Skeletal muscle satellite cell (primary cell): ENCODE results near the gene RCHY1.
"Not testable (repeated sequence)": the region's sequence is repeated elsewhere in the genome, so short reads cannot be mapped to it uniquely, and the experiment has no call there.

Source experiments
- H3K27me3 ChIP-seq: 2 replicates; pipeline ENCODE4 v1.7.0; 2013; ENCODE audit warnings: low read length; ENCODE audit not compliant: control insufficient read depth, insufficient read depth
- H3K36me3 ChIP-seq: 2 replicates; pipeline ENCODE4 v1.7.0; 2013; ENCODE audit warnings: mild to moderate bottlenecking, control low read depth, low read length; ENCODE audit not compliant: insufficient read depth
- H3K4me1 ChIP-seq: 2 replicates; pipeline ENCODE4 v1.7.0; 2013; ENCODE audit warnings: low read length; ENCODE audit not compliant: control insufficient read depth, insufficient read depth
- H3K4me2 ChIP-seq: 2 replicates; pipeline ENCODE4 v1.7.0; 2013; ENCODE audit warnings: mild to moderate bottlenecking, low read length
- H3K4me3 ChIP-seq: 2 replicates; pipeline ENCODE4 v1.7.0; 2013; ENCODE audit warnings: low read length
- H3K9ac ChIP-seq: 2 replicates; pipeline ENCODE4 v1.7.0; 2013; ENCODE audit warnings: mild to moderate bottlenecking, low read depth, low read length, moderate library complexity
- H3K9me3 ChIP-seq: replicated peaks from 2 replicates; pipeline ENCODE4 v1.7.0; 2013; ENCODE audit warnings: mild to moderate bottlenecking, control low read depth, low read length

RCHY1 gene

GRCh38 chr4:75537308-75537707, 23.1 kb upstream of the RCHY1 start:
- H3K4me3 ChIP-seq, H3K9me3 ChIP-seq: not testable (repeated sequence)

GRCh38 chr4:75533926-75534325, 19.7 kb upstream of the RCHY1 start:
- not testable (repeated sequence) for H3K4me2 ChIP-seq, H3K4me1 ChIP-seq, H3K9me3 ChIP-seq, H3K9ac ChIP-seq, H3K27me3 ChIP-seq, H3K36me3 ChIP-seq, H3K4me3 ChIP-seq

More at GRCh38 chr4:75537308-75537707, 23.1 kb upstream of the RCHY1 start:
- H3K36me3 ChIP-seq, H3K4me2 ChIP-seq, H3K27me3 ChIP-seq, H3K4me1 ChIP-seq, H3K9ac ChIP-seq: not testable (repeated sequence)

GRCh38 chr4:75533339-75533887, 19.2 kb upstream of the RCHY1 start:
- not testable (repeated sequence) for H3K9ac ChIP-seq, H3K27me3 ChIP-seq, H3K4me1 ChIP-seq, H3K4me3 ChIP-seq, H3K4me2 ChIP-seq, H3K36me3 ChIP-seq, H3K9me3 ChIP-seq

- H3K36me3 ChIP-seq, result peaks cover 23% of the 10 kb centered on the region
- H3K4me2 ChIP-seq, H3K4me3 ChIP-seq, H3K9me3 ChIP-seq, H3K4me1 ChIP-seq, H3K9ac ChIP-seq, H3K27me3 ChIP-seq: not testable (repeated sequence)
Observed at GRCh38 chr4:75531536-75532143, 17.4 kb upstream of the RCHY1 start.

- Histone ChIP-seq H3K27me3 (no peaks in the 10 kb centered on the region), H3K9ac (no peak overlapping the region), H3K36me3 (peaks cover 29% of the 10 kb centered on the region), H3K4me3 (no peak overlapping the region), H3K4me1 (no peaks in the 10 kb centered on the region), H3K4me2 (no peak overlapping the region), H3K9me3 (no peaks in the 10 kb centered on the region)
Observed at GRCh38 chr4:75530556-75531322, 16.5 kb upstream of the RCHY1 start.

- Histone ChIP-seq H3K36me3 (peaks cover 41% of the 10 kb centered on the region), H3K4me2 (no peak overlapping the region), H3K27me3 (no peaks in the 10 kb centered on the region), H3K4me1 (no peaks in the 10 kb centered on the region), H3K9ac (no peak overlapping the region), H3K9me3 (no peaks in the 10 kb centered on the region), H3K4me3 (no peak overlapping the region)
Observed at GRCh38 chr4:75527482-75527881, 13.3 kb upstream of the RCHY1 start.

GRCh38 chr4:75525910-75526309, 11.7 kb upstream of the RCHY1 start:
- Histone ChIP-seq H3K4me3 (no peak overlapping the region), H3K36me3 (peaks cover 37% of the 10 kb centered on the region), H3K27me3 (no peaks in the 10 kb centered on the region), H3K4me1 (no peaks in the 10 kb centered on the region), H3K9ac (no peak overlapping the region), H3K4me2 (no peak overlapping the region), H3K9me3 (no peaks in the 10 kb centered on the region)

GRCh38 chr4:75525086-75525485, 10.9 kb upstream of the RCHY1 start:
- Histone ChIP-seq H3K4me1 (no peaks in the 10 kb centered on the region), H3K9me3 (no peaks in the 10 kb centered on the region), H3K9ac (no peak overlapping the region), H3K36me3 (peaks cover 34% of the 10 kb centered on the region), H3K4me2 (no peak overlapping the region), H3K27me3 (no peaks in the 10 kb centered on the region), H3K4me3 (no peak overlapping the region)

- H3K4me2 ChIP-seq, H3K4me1 ChIP-seq, H3K27me3 ChIP-seq, H3K4me3 ChIP-seq, H3K9ac ChIP-seq, H3K9me3 ChIP-seq: not testable (repeated sequence)
- peaks cover 26% of the 10 kb centered on the region for H3K36me3 ChIP-seq
Observed at GRCh38 chr4:75519452-75519851, 5.2 kb upstream of the RCHY1 start.

- no peak overlapping the region for H3K9ac ChIP-seq
- H3K4me1 ChIP-seq, result peaks cover 28% of the 10 kb centered on the region
- H3K4me2 ChIP-seq, result no peak overlapping the region
- H3K36me3 ChIP-seq, result peaks cover 15% of the 10 kb centered on the region
- H3K9me3 ChIP-seq, result no peaks in the 10 kb centered on the region
- no peak overlapping the region for H3K4me3 ChIP-seq
- no peaks in the 10 kb centered on the region for H3K27me3 ChIP-seq
Observed at GRCh38 chr4:75516144-75516543, 1.9 kb upstream of the RCHY1 start.

- no peaks in the 10 kb centered on the region for H3K27me3 ChIP-seq
- no peaks in the 10 kb centered on the region for H3K9me3 ChIP-seq
- peaks cover 29% of the 10 kb centered on the region for H3K4me1 ChIP-seq
- peak overlapping the region; percentile 90 for H3K4me3 ChIP-seq
- H3K4me2 ChIP-seq, result peak overlapping the region; percentile 90
- peak overlapping the region; percentile 92 for H3K9ac ChIP-seq
- H3K36me3 ChIP-seq, result peaks cover 15% of the 10 kb centered on the region
Observed at GRCh38 chr4:75514949-75515612, 878 bp upstream of the RCHY1 start.
